Loucy (cell line): ENCODE measurements around the gene TAGLN2.

ENCODE experiments used
- CTCF ChIP-seq: fragments of 200-600 bp; sonication (generic); conservative IDR thresholded peaks from 2 replicates; pipeline ENCODE4 v1.5.1; 2014; ENCODE audit warnings: mild to moderate bottlenecking, antibody characterized with exemption, low read length
- EZH2phosphoT487 ChIP-seq: fragments of 200-600 bp; IDR thresholded peaks from 2 replicates; pipeline ENCODE4 v1.6.1; 2018; ENCODE audit warnings: antibody characterized with exemption, mild to moderate bottlenecking, moderate library complexity, borderline replicate concordance

- TF ChIP-seq CTCF: no peak
- TF ChIP-seq EZH2phosphoT487: no peak
Measured at GRCh38 chr1:159870704-159871103, 54.6 kb downstream of the TAGLN2 start.
